ENCODE measurements around the gene RFX1. TPM values are rescaled to one million over a fixed set of nuclear protein-coding genes. Genes with fewer than 3 reads are reported as not detected.

RFX1 gene
- polyA plus RNA-seq, 6 donors from 2014 or later = 0.27 to 2.3 (median 1.1) TPM

DNA sequence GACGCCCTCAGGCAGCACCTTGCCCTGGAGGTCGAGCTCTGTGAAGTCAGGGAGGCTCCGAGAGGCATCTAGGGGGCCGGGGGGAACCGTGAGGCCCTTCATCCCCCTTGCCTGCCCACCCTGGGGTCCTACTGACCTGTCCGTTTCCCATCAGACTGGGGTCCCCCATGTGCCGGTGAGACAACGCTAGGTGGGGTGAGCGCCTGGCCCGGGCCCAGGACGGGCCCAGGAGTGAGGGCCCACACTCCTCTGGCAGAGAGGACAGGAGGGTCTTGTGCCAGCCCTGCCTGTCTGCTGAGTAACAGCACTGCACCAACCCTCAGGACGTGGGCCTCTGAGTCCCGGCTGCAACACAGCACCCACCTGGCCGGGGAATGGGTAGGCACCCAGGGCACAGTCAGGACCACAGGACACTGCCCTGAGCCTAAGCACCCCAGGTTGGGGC is 39.4 kb downstream of the RFX1 start:
- DNase-seq (no peak), ATAC-seq (ENCODE audit: low read depth in 2 of 2) (no peak)
- Mint-ChIP-seq H3K27ac (no peak overlapping the region), H3K9me3 (no peaks in the 10 kb centered on the region), H3K27me3 (no peaks in the 10 kb centered on the region), H3K36me3 (peaks cover 0 to 5% of the 10 kb centered on the region in 2 donors), H3K4me3 (no peak overlapping the region), H3K4me1 (peaks cover 0 to under 1% (median 0%) of the 10 kb centered on the region in 3 donors)

DNA sequence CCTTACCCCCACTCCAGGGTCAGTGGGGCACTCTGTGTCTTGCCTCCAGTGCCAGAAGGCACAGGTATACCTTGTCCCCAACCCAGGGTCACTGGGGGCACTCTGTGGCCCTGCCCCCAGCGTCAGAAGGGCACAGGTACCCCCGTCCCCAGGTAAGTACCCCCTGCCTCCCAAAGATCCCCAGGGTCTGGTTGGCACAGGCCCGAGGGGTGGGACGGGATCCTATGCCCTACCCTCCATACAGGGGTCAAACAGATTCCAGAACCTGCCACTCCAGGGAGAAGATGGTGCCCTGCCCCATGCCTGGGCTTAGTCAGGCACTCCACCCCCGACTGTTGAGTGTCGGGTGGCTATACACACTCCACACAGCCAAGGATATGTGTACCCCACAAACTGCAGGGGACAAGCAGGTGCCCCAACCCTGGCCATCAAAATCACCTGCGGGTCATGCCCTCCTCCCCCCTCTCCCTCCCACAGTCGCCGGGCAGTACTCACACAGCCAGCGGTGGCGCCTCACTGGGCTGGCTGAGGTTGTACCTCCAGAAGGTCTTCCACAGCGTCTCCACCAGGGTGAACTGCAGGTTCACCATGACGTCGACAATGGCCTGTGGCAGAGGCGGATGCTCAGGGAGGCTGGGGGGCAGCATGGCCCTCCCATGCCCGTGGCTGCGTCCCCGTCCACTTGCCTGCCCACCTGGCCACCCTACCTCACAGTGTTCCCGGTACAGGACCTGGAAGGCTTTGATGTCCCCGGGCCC is 40.0 kb downstream of the RFX1 start:
- no peaks in the 10 kb centered on the region for H3K9me3 Mint-ChIP-seq
- peaks cover 5% of the 10 kb centered on the region in 2 donors for H3K36me3 Mint-ChIP-seq
- peaks cover 0 to 5% (median 0%) of the 10 kb centered on the region in 3 donors for H3K4me1 Mint-ChIP-seq
- peak overlapping the region in 1 of 6 donors; percentile 65 for H3K27ac Mint-ChIP-seq
- H3K27me3 Mint-ChIP-seq = no peaks in the 10 kb centered on the region
- H3K4me3 Mint-ChIP-seq = peak overlapping the region in 1 of 8 donors; percentile 25
- ATAC-seq (ENCODE audit: low read depth in 2 of 2) = no peak
- no peak for DNase-seq

DNA sequence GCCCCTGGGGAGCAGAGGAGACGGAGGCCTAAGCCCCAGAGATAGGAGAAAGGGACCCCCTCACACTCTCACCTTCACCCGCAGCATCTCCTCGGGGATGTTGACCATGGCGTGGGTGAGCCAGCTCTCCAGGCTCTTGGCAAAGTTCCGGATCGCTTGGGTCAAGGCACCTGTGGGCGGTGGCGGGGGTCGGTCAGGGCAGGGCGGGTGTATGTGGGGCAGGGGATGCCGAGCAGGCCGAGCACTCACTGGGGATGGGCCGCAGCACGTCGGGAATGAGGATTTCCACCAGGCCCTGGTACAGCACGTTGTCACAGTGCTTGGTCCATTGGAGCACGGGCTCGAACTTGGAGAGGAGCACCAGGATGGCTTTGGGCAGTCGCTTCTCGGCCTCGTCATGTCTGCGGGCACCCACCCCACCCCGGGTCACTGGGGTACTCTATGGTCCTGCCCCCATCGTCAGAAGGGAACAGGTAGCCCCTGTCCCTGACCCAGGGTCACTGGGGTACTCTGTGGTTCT is 40.7 kb downstream of the RFX1 start:
- Mint-ChIP-seq H3K27ac (no peak overlapping the region), H3K4me1 (peaks cover 0 to 5% (median 0%) of the 10 kb centered on the region in 3 donors), H3K36me3 (peaks cover 5 to 6% of the 10 kb centered on the region in 2 donors), H3K4me3 (no peak overlapping the region), H3K9me3 (no peaks in the 10 kb centered on the region), H3K27me3 (no peaks in the 10 kb centered on the region)
- ATAC-seq (ENCODE audit: low read depth in 2 of 2) (no peak), DNase-seq (no peak)

- H3K4me1 Mint-ChIP-seq = peaks cover 0 to 5% (median 0%) of the 10 kb centered on the region in 3 donors
- peaks cover 5 to 6% of the 10 kb centered on the region in 2 donors for H3K36me3 Mint-ChIP-seq
- H3K4me3 Mint-ChIP-seq = no peak overlapping the region
- DNase-seq = no peak
- ATAC-seq (ENCODE audit: low read depth in 2 of 2) = no peak
- H3K27ac Mint-ChIP-seq = peak overlapping the region in 1 of 6 donors; percentile 7
- H3K9me3 Mint-ChIP-seq = no peaks in the 10 kb centered on the region
- H3K27me3 Mint-ChIP-seq = no peaks in the 10 kb centered on the region
Observed at GRCh38 chr19:13964776-13965175, 41.3 kb downstream of the RFX1 start.

DNA sequence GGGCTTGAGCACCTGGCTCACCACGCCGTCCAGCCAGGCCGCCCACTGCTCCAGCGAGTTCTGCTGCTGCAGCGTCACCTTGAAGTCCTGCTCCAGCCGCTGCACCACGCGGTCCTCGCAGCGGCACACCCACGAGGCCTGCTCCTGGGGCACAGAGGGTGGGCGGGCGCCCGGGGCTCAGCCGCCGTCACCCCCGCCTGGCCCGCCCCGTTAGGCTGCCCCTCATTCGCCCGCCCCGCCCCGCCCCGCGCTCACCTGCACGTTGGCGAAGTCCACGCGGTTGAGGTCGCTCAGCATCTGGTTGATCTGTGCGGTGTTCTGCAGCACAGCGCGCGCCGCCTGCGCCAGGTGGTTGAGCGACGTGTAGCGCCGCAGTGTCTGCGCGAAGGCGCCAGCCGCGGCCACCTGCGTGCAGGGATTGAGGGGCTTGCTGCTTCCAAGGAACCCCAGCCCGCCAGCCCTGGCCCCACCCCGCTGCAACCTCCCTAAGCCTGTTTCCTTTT is 42.5 kb downstream of the RFX1 start:
- Mint-ChIP-seq H3K27ac (no peak overlapping the region), H3K36me3 (peaks cover 5 to 6% of the 10 kb centered on the region in 2 donors), H3K4me1 (peaks cover 0 to 5% (median 0%) of the 10 kb centered on the region in 3 donors), H3K27me3 (no peaks in the 10 kb centered on the region), H3K4me3 (no peak overlapping the region), H3K9me3 (no peaks in the 10 kb centered on the region)
- ATAC-seq (ENCODE audit: low read depth in 2 of 2) = no peak
- DNase-seq = no peak

DNA sequence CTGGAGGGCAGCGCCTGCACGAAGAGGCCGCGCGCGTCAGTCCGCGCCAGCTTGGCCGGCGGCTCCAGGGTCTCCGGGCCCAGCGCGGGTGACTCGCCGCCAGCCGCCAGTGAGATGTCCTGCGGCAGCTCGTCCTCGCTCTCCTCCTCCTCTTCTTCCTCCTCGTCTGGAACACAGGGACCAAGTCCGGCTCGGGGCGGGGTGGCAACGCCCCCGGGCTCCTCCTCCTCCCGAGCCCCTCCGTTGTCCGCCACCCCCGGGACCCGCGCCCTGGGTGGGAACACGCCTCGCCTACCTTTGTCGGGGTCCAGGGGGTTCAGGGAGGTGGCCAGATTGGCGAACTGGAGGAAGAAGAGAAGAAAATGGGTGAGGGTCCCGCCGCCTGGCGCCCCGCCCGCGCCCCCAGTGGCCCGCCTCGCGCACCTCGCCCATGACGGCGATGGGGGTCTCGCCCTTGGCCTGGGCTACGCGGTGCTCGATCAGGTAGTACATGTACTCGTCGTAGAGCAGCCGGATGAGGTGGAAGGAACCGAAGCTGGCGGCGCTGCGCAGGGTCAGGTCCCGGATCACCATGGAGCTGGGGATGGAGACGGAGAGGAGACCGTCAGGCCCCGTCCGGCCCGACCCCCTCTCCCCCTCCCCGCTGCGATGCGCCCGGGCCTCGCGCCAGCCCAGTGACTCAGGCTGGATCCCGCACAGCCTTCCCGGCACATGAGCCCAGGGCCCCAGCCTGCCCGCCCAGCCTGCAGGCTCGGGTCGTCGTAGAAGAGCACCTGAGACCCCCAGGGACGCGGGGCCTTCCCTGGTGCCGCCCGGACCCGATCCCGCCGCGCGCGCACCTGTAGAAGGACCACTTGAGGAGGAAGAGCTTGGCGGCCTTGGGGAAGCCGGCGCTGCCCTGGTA is 43.2 kb downstream of the RFX1 start:
- H3K27ac Mint-ChIP-seq = no peak overlapping the region
- no peaks in the 10 kb centered on the region for H3K27me3 Mint-ChIP-seq
- H3K4me1 Mint-ChIP-seq = peaks cover 0 to 5% (median 0%) of the 10 kb centered on the region in 3 donors
- peaks cover 5 to 6% of the 10 kb centered on the region in 2 donors for H3K36me3 Mint-ChIP-seq
- H3K4me3 Mint-ChIP-seq = no peak overlapping the region
- H3K9me3 Mint-ChIP-seq = no peaks in the 10 kb centered on the region
- no peak for ATAC-seq (ENCODE audit: low read depth in 2 of 2)
- DNase-seq = no peak

GRCh38 chr19:13961826-13962698 is 44.1 kb downstream of the RFX1 start:
- peaks cover 0 to 7% (median 0%) of the 10 kb centered on the region in 3 donors for H3K4me1 Mint-ChIP-seq
- H3K27ac Mint-ChIP-seq = peak overlapping the region in 2 of 6 donors; percentile 34 to 56
- ATAC-seq (ENCODE audit: low read depth in 2 of 2) (peak in 1 of 2 donors; percentile 23), DNase-seq (no peak)
- H3K4me3 Mint-ChIP-seq = no peak overlapping the region
- H3K9me3 Mint-ChIP-seq = no peaks in the 10 kb centered on the region
- no peaks in the 10 kb centered on the region for H3K27me3 Mint-ChIP-seq
- H3K36me3 Mint-ChIP-seq = peaks cover 5 to 6% of the 10 kb centered on the region in 2 donors

GRCh38 chr19:13960863-13961784 is 45.0 kb downstream of the RFX1 start:
- Mint-ChIP-seq H3K27ac (peak overlapping the region in 4 of 6 donors; percentile 11 to 89 (median 44)), H3K9me3 (no peaks in the 10 kb centered on the region), H3K4me1 (peaks cover 0 to 14% (median 0%) of the 10 kb centered on the region in 3 donors), H3K4me3 (no peak overlapping the region), H3K36me3 (peaks cover 5 to 6% of the 10 kb centered on the region in 2 donors), H3K27me3 (no peaks in the 10 kb centered on the region)
- no peak for ATAC-seq (ENCODE audit: low read depth in 2 of 2)
- DNase-seq = no peak

- DNase-seq (no peak), ATAC-seq (ENCODE audit: low read depth in 2 of 2) (peak; percentile 53 to 61)
- H3K9me3 Mint-ChIP-seq = no peaks in the 10 kb centered on the region
- no peak overlapping the region for H3K4me3 Mint-ChIP-seq
- peaks cover 5 to 6% of the 10 kb centered on the region in 2 donors for H3K36me3 Mint-ChIP-seq
- H3K27ac Mint-ChIP-seq = no peak overlapping the region
- H3K4me1 Mint-ChIP-seq = peaks cover 0 to 14% (median 0%) of the 10 kb centered on the region in 3 donors
- no peaks in the 10 kb centered on the region for H3K27me3 Mint-ChIP-seq
Observed at GRCh38 chr19:13959962-13960862, 45.9 kb downstream of the RFX1 start.

- H3K27ac Mint-ChIP-seq = no peak overlapping the region
- no peak for DNase-seq
- no peak for ATAC-seq (ENCODE audit: low read depth in 2 of 2)
Observed at GRCh38 chr19:13959141-13959961, 46.8 kb downstream of the RFX1 start.

More at GRCh38 chr19:13959141-13959961, 46.8 kb downstream of the RFX1 start:
- no peaks in the 10 kb centered on the region for H3K27me3 Mint-ChIP-seq
- H3K36me3 Mint-ChIP-seq = peaks cover 0 to 6% of the 10 kb centered on the region in 2 donors
- H3K9me3 Mint-ChIP-seq = no peaks in the 10 kb centered on the region
- H3K4me3 Mint-ChIP-seq = no peak overlapping the region
- H3K4me1 Mint-ChIP-seq = peaks cover 0 to 14% (median 0%) of the 10 kb centered on the region in 3 donors
